Gastrocnemius medialis (tissue), 4 donors: Measurements from ENCODE around the gene MAGI1. TPM values are rescaled to one million over a fixed set of nuclear protein-coding genes. Genes with fewer than 3 reads are reported as not detected.

ENCODE experiments used
- ATAC-seq, 2 donors: fragments of 150-250 bp; one replicate each; pipeline ENCODE4 v1.9.1; 2016
- DNase-seq, 2 donors: peaks; one replicate each; pipeline ENCODE4 v3.0.0-alpha.2; 2019
- H3K27ac ChIP-seq, 4 donors: fragments of 200-600 bp; sonication (generic); 1 replicate in 1 of 4; 2 replicates in 3 of 4; pipeline ENCODE4 v1.5.1; 2016 to 2018; ENCODE audit warnings: mild to moderate bottlenecking in 2 of 4, moderate library complexity in 1 of 4
- H3K27me3 ChIP-seq, 3 donors: fragments of 200-600 bp; sonication (generic) in 2 of 3; 1 replicate in 1 of 3; 2 replicates in 2 of 3; pipeline versions ENCODE4 v1.5.1 to v1.6.0; 2016 to 2019; ENCODE audit warnings: mild to moderate bottlenecking in 1 of 3, moderate library complexity in 1 of 3
- H3K36me3 ChIP-seq, 2 donors: fragments of 200-600 bp; sonication (generic) in 1 of 2; one replicate each; pipeline ENCODE4 v1.5.1; 2017 to 2018
- H3K4me1 ChIP-seq, 2 donors: fragments of 200-600 bp; sonication (generic) in 1 of 2; one replicate each; pipeline ENCODE4 v1.5.1; 2016 to 2017; ENCODE audit warnings: mild to moderate bottlenecking in 2 of 2
- H3K4me3 ChIP-seq, 4 donors: fragments of 200-600 bp; sonication (generic) in 3 of 4; 1 replicate in 1 of 4; 2 replicates in 3 of 4; pipeline ENCODE4 v1.5.1; 2016 to 2019; ENCODE audit warnings: mild to moderate bottlenecking in 2 of 4
- H3K9me3 ChIP-seq, 3 donors: fragments of 200-600 bp; sonication (generic) in 2 of 3; 1 replicate in 1 of 3; 2 replicates in 2 of 3; pipeline ENCODE4 v1.5.1; 2016 to 2019
- POLR2A ChIP-seq, 2 donors: fragments of 450-650 bp; IDR thresholded peaks; one replicate each; pipeline ENCODE4 v1.6.1; 2017; ENCODE audit warnings: antibody characterized with exemption in 2 of 2, mild to moderate bottlenecking in 2 of 2, moderate library complexity in 2 of 2
- in situ Hi-C, 4 donors: fragments of 200-750 bp; cut with MboI; loops; one replicate each; pipeline versions ENCODE4 v1.15.0 to v1.8.0; 2017; ENCODE audit warnings: low sequenced_read_pairs in 4 of 4
- intact Hi-C: fragments of 100-400 bp; cut with DNase I; formaldehyde crosslinking; loops from one replicate; pipeline ENCODE4 v1.15.1; 2023; ENCODE audit warnings: low total_unique reads
- total RNA-seq, 4 donors: library from RNA; depleted of rRNA; stranded (reverse); fragments of >200 nt; gene quantifications; one replicate each; pipeline versions ENCODE4 v1.1.0 to v1.2.3, GENCODE V29; 2016
- TF ChIP-seq, protein P1 (sequence below), 5 experiments: fragments of 450-650 bp in 3 of 5; fragments of 200-600 bp in 2 of 5; sonication (generic) in 2 of 5; IDR thresholded peaks in 4 of 5; conservative IDR thresholded peaks in 1 of 5; 1 replicate in 4 of 5; 2 replicates in 1 of 5; pipeline ENCODE4 v1.5.1; 2016 to 2019; ENCODE audit warnings: antibody characterized with exemption in 5 of 5, mild to moderate bottlenecking in 3 of 5, moderate library complexity in 3 of 5

The MAGI1 gene
- total RNA-seq, 4 donors from 2014 or later = 2.6 to 7.5 (median 3.9) TPM

DNA sequence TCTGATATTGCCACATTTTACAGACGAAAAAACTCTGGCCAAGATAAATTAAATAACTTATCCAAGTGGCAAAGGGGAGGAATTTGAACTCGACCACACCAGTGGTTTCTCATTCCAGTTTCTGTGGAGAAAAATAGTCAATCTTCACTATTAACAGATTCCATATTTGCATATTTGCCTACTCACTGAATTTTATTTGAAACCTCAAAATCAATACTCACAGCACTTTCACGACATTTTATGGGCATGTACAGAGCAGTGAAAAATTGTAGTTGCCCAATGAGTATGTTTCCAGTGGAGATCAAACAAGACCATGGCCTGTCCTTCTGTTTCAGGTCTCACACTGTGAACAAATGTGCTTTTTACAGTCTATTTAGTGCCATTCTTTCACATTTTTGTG lies 374.3 kb downstream of the MAGI1 start:
- TF ChIP-seq, protein P1, sequence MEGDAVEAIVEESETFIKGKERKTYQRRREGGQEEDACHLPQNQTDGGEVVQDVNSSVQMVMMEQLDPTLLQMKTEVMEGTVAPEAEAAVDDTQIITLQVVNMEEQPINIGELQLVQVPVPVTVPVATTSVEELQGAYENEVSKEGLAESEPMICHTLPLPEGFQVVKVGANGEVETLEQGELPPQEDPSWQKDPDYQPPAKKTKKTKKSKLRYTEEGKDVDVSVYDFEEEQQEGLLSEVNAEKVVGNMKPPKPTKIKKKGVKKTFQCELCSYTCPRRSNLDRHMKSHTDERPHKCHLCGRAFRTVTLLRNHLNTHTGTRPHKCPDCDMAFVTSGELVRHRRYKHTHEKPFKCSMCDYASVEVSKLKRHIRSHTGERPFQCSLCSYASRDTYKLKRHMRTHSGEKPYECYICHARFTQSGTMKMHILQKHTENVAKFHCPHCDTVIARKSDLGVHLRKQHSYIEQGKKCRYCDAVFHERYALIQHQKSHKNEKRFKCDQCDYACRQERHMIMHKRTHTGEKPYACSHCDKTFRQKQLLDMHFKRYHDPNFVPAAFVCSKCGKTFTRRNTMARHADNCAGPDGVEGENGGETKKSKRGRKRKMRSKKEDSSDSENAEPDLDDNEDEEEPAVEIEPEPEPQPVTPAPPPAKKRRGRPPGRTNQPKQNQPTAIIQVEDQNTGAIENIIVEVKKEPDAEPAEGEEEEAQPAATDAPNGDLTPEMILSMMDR (IDR thresholded peaks at IDR 0.05 in 4 of 5, conservative IDR thresholded peaks at IDR 0.05 in 1 of 5) = no peak
- TF ChIP-seq POLR2A (IDR thresholded peaks at IDR 0.05) = no peak
- no peaks in the 10 kb centered on the region for H3K4me1 ChIP-seq
- no peaks in the 10 kb centered on the region for H3K9me3 ChIP-seq
- in situ Hi-C loops (loop anchor here in 1 of 4 donors (10.0 kb wide), 1 partner anchor 220 kb away; no protein-coding TSS in a partner anchor), intact Hi-C loops (no loop called here)
- DNase-seq (no peak), ATAC-seq (no peak)
- no peak overlapping the region for H3K4me3 ChIP-seq
- no peaks in the 10 kb centered on the region for H3K27me3 ChIP-seq
- no peaks in the 10 kb centered on the region for H3K36me3 ChIP-seq
- H3K27ac ChIP-seq = no peak overlapping the region

DNA sequence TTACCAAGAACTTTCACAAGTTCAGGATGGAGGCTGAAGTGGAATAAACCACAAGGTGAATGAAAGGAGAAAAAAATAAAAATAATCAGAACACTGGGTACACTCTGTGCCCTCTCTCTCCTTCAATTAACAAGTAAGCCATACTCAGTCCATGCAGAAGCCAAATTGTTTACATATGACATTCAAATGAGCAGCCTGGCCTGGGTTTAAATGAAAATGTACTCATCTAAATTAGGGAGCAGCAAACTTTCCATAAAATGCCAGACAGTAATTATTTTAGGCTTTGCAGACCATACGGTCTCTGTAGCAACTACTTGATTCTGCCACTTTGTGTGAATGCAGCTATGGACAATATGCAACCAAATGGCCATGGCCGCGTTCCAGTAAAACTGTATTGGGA lies 376.6 kb downstream of the MAGI1 start:
- intact Hi-C loops (no loop called here), in situ Hi-C loops (loop anchor here in 1 of 4 donors (10.0 kb wide), 1 partner anchor 217 kb away; no protein-coding TSS in a partner anchor)
- no peaks in the 10 kb centered on the region for H3K4me1 ChIP-seq
- no peak overlapping the region for H3K27ac ChIP-seq
- DNase-seq = no peak
- no peaks in the 10 kb centered on the region for H3K36me3 ChIP-seq
- no peak for ATAC-seq
- no peaks in the 10 kb centered on the region for H3K27me3 ChIP-seq
- H3K9me3 ChIP-seq = no peaks in the 10 kb centered on the region
- no peak overlapping the region for H3K4me3 ChIP-seq
- TF ChIP-seq, protein P1 (IDR thresholded peaks at IDR 0.05 in 4 of 5, conservative IDR thresholded peaks at IDR 0.05 in 1 of 5) = no peak
- TF ChIP-seq POLR2A (IDR thresholded peaks at IDR 0.05) = no peak

DNA sequence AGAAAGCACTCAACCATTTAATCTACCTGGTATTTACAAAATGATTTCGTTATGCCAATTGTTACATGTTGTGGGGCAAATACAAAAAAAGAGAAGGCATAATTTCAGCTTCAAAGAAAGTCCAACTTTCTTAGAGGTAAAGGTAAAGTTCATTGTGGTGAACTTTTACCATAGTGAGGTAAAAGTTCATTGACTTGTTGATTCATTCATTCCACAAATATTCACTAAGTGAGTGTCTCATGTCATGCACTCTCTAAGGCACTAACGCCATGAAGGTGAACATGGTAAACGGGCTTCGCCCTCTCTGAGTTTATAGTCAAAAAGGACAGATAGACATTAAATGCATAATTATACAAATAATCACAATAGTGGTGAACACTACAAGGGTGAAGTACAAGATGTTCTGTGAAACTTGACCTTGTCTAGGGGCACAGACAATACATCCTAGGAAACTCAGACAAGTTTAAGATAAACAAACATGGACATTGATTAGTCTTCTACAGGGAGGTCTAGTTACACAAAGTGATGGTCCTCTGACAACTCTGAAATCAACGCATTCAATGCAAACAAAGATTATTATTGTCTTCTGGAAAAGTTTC lies 378.6 kb downstream of the MAGI1 start:
- Histone ChIP-seq H3K27me3 (no peaks in the 10 kb centered on the region), H3K27ac (no peak overlapping the region), H3K36me3 (no peaks in the 10 kb centered on the region), H3K4me1 (no peaks in the 10 kb centered on the region), H3K9me3 (no peaks in the 10 kb centered on the region), H3K4me3 (no peak overlapping the region)
- DNase-seq = no peak
- no peak for TF ChIP-seq POLR2A (IDR thresholded peaks at IDR 0.05)
- TF ChIP-seq, protein P1 (IDR thresholded peaks at IDR 0.05 in 4 of 5, conservative IDR thresholded peaks at IDR 0.05 in 1 of 5) = no peak
- in situ Hi-C loops (loop anchor here in 1 of 4 donors (10.0 kb wide), 1 partner anchor 215 kb away; no protein-coding TSS in a partner anchor), intact Hi-C loops (no loop called here)
- no peak for ATAC-seq

DNA sequence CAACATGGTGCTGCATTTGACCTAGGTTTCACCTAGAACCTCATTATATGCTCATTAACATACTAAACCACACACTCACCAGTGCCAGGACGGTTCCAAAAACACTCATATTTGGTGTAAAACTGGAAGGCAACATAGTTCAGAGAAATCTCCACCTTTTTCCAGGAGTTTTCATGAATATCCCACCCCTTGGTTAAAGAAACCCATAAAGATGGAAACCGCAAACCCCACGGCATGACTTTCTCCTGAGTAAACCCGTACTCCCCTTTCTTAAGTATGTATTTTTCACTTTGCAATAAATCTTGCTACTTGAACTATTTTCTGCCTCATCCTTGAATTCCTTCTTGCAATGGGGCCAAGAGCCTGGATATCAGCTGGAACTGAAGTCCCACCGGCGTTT lies 379.3 kb downstream of the MAGI1 start:
- in situ Hi-C loops = no loop called here
- no peak for TF ChIP-seq POLR2A (IDR thresholded peaks at IDR 0.05)
- TF ChIP-seq, protein P1 (IDR thresholded peaks at IDR 0.05 in 4 of 5, conservative IDR thresholded peaks at IDR 0.05 in 1 of 5) = no peak
- intact Hi-C loops = no loop called here
- Histone ChIP-seq H3K36me3 (no peaks in the 10 kb centered on the region), H3K27ac (no peak overlapping the region), H3K9me3 (no peaks in the 10 kb centered on the region), H3K4me1 (no peaks in the 10 kb centered on the region), H3K4me3 (no peak overlapping the region), H3K27me3 (no peaks in the 10 kb centered on the region)
- ATAC-seq (no peak), DNase-seq (no peak)

DNA sequence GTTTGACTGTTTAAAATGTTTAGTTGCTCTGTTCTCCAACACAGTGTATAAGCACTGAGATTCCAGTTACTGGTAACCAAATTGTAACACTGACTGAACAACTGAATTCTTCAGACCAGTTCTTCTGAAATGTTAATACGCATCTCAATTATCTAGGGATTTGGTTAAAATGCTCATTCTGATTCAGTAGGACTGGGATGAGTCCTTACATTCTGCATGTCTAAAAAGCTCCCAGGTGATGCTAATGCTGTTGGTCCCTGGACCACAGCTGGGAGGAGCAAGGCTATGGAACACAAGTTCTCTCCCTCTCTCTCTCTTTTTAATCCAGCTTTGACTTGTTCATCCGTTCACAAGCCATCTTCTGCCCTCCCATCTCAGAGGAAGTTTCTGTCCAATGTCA lies 380.3 kb downstream of the MAGI1 start:
- H3K27me3 ChIP-seq = no peaks in the 10 kb centered on the region
- ATAC-seq = no peak
- DNase-seq = no peak
- in situ Hi-C loops = no loop called here
- no peak overlapping the region for H3K4me3 ChIP-seq
- H3K27ac ChIP-seq = no peak overlapping the region
- no peaks in the 10 kb centered on the region for H3K4me1 ChIP-seq
- H3K9me3 ChIP-seq = no peaks in the 10 kb centered on the region
- TF ChIP-seq, protein P1 (IDR thresholded peaks at IDR 0.05 in 4 of 5, conservative IDR thresholded peaks at IDR 0.05 in 1 of 5) = no peak
- no peak for TF ChIP-seq POLR2A (IDR thresholded peaks at IDR 0.05)
- intact Hi-C loops = no loop called here
- H3K36me3 ChIP-seq = no peaks in the 10 kb centered on the region
